PC-9 (cell line): Measurements from ENCODE around the gene CD2AP.

Source experiments
- EZH2 ChIP-seq: fragments of 200-600 bp; sonication (generic); IDR thresholded peaks from 2 replicates; pipeline ENCODE4 v1.8.0; 2017; ENCODE audit warnings: antibody characterized with exemption, low read depth
- TF ChIP-seq, protein P1 (sequence below): fragments of 200-600 bp; sonication (generic); conservative IDR thresholded peaks from 2 replicates; pipeline ENCODE4 v1.6.1; 2017; ENCODE audit warnings: mixed run types, antibody characterized with exemption, mild to moderate bottlenecking, moderate library complexity

DNA sequence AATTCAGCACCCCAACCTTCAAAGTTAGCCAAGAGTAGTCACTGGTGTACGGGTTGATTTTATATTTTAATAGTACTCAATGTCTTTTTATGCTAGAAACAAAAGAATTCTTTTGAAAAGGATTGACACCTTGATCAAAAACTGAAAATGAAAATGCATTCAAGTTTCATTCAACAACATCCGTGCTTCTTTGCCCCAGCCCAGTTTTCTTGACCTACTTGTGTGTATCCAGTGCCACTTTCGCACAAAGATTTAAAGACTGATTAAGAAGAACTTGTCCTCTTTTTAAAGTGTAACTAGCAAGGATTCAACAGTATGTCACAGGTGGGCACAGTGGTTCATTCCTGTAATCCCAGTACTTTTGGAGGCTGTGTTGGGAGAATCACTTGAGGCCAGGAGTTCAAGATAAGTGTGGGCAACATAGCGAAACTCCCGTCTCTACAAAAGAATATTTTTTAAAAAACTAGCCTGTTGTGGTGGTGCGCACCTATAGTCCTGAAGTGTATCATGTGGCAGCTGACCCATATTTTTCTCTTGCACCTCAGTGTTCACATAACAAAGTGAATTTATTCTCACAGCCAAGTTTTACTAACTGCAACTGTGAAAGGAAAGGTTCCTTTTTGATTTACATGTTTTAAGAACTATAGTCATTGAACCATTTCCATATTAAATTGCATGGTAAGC is 22.7 kb upstream of the CD2AP start:
- TF ChIP-seq, protein P1, sequence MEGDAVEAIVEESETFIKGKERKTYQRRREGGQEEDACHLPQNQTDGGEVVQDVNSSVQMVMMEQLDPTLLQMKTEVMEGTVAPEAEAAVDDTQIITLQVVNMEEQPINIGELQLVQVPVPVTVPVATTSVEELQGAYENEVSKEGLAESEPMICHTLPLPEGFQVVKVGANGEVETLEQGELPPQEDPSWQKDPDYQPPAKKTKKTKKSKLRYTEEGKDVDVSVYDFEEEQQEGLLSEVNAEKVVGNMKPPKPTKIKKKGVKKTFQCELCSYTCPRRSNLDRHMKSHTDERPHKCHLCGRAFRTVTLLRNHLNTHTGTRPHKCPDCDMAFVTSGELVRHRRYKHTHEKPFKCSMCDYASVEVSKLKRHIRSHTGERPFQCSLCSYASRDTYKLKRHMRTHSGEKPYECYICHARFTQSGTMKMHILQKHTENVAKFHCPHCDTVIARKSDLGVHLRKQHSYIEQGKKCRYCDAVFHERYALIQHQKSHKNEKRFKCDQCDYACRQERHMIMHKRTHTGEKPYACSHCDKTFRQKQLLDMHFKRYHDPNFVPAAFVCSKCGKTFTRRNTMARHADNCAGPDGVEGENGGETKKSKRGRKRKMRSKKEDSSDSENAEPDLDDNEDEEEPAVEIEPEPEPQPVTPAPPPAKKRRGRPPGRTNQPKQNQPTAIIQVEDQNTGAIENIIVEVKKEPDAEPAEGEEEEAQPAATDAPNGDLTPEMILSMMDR = no peak
- no peak for TF ChIP-seq EZH2
